ENCODE data around the gene SCYGR8. TPM values are rescaled to one million over a fixed set of nuclear protein-coding genes. Genes with fewer than 3 reads are reported as not detected.

SCYGR8 gene
- total RNA-seq (not detected), total RNA-seq (0 reads per million in 29 experiments)
- not detected for total RNA-seq (2013)

- ChIA-PET CTCF (no interaction called here), POLR2A (no interaction called here)
- peaks cover 3 to 7% of the 10 kb centered on the region in 2 donors for H3K27me3 Mint-ChIP-seq
- no peak within 1 kb of the TSS for H3K4me3 Mint-ChIP-seq
- H3K27ac Mint-ChIP-seq = no peak within 1 kb of the TSS
- H3K36me3 ChIP-seq (ENCODE audit: control insufficient read depth in 2 of 2, extremely low read depth in 1 of 2, insufficient read depth in 1 of 2, low read length in 1 of 2) = no peaks in the 10 kb centered on the region
- peaks cover 0 to 2% of the 10 kb centered on the region in 2 experiments for H3K27me3 ChIP-seq (replicated peaks in 1 of 2; ENCODE audit: control insufficient read depth in 2 of 2, extremely low read depth in 1 of 2, insufficient read depth in 2 of 2, low read length in 1 of 2)
- H3K36me3 Mint-ChIP-seq = no peaks in the 10 kb centered on the region
- no peaks in the 10 kb centered on the region for H3K9me3 Mint-ChIP-seq
- WGBS (ENCODE audit: insufficient coverage) = no CpG with 5 or more reads among the region's 9 CpGs
- no peaks in the 10 kb centered on the region for H3K4me1 ChIP-seq (ENCODE audit: control insufficient read depth in 1 of 2, extremely low read depth in 1 of 2, insufficient read depth in 2 of 2, low read length in 2 of 2)
- H3K9me3 ChIP-seq = no peaks in the 10 kb centered on the region
- H3K4me1 Mint-ChIP-seq = no peaks in the 10 kb centered on the region
- no peak within 1 kb of the TSS for H3K27ac ChIP-seq (ENCODE audit: low read length)
- DNase-seq = no peak
- H3K4me3 ChIP-seq (ENCODE audit: control insufficient read depth in 1 of 2, extremely low read depth in 1 of 2, low read length in 1 of 2) = no peak within 1 kb of the TSS
- ATAC-seq (replicated peaks in 1 of 4) = no peak
Measured at GRCh38 chr2:227745594-227745993, at the start of gene SCYGR8. SCYGR8 (plus strand) TSS chr2:227745894; CDS start chr2:227745894, 0 bp downstream.

- CTCF ChIA-PET = interaction anchor here in 1 of 2 donors (0.6 kb wide), 1 partner anchor 9 kb away, joined by 3 read pairs; no protein-coding TSS in a partner anchor
- Histone ChIP-seq H3K27ac (ENCODE audit: low read length) (no peak overlapping the region), H3K4me3 (ENCODE audit: control insufficient read depth in 1 of 2, extremely low read depth in 1 of 2, low read length in 1 of 2) (no peak overlapping the region), H3K36me3 (ENCODE audit: control insufficient read depth in 2 of 2, extremely low read depth in 1 of 2, insufficient read depth in 1 of 2, low read length in 1 of 2) (no peaks in the 10 kb centered on the region), H3K9me3 (no peaks in the 10 kb centered on the region), H3K4me1 (ENCODE audit: control insufficient read depth in 1 of 2, extremely low read depth in 1 of 2, insufficient read depth in 2 of 2, low read length in 2 of 2) (no peaks in the 10 kb centered on the region), H3K27me3 (replicated peaks in 1 of 2; ENCODE audit: control insufficient read depth in 2 of 2, extremely low read depth in 1 of 2, insufficient read depth in 2 of 2, low read length in 1 of 2) (peaks cover 0 to 9% of the 10 kb centered on the region in 2 experiments)
- no peaks in the 10 kb centered on the region for H3K4me1 Mint-ChIP-seq
- H3K36me3 Mint-ChIP-seq = no peaks in the 10 kb centered on the region
- no peak overlapping the region for H3K27ac Mint-ChIP-seq
- H3K4me3 Mint-ChIP-seq = no peak overlapping the region
- no peaks in the 10 kb centered on the region for H3K9me3 Mint-ChIP-seq
- POLR2A ChIA-PET = no interaction called here
- H3K27me3 Mint-ChIP-seq = peaks cover 3 to 9% of the 10 kb centered on the region in 2 donors
- no CpG with 5 or more reads among the region's 2 CpGs for WGBS (ENCODE audit: insufficient coverage)
- ATAC-seq (replicated peaks in 1 of 4) (no peak), DNase-seq (no peak)
Measured at GRCh38 chr2:227696990-227697679, 48.6 kb upstream of the SCYGR8 start.

GRCh38 chr2:227701556-227701955 is 44.1 kb upstream of the SCYGR8 start:
- ATAC-seq (replicated peaks in 1 of 4) (no peak), DNase-seq (no peak)
- POLR2A ChIA-PET = no interaction called here
- CTCF ChIA-PET = no interaction called here
- H3K9me3 ChIP-seq = no peaks in the 10 kb centered on the region
- WGBS (ENCODE audit: insufficient coverage) = no CpG with 5 or more reads among the region's 3 CpGs
- Mint-ChIP-seq H3K4me1 (no peaks in the 10 kb centered on the region), H3K27ac (no peak overlapping the region), H3K27me3 (peaks cover 12 to 17% of the 10 kb centered on the region in 2 donors), H3K4me3 (no peak overlapping the region), H3K9me3 (no peaks in the 10 kb centered on the region), H3K36me3 (no peaks in the 10 kb centered on the region)
- H3K36me3 ChIP-seq (ENCODE audit: control insufficient read depth in 2 of 2, extremely low read depth in 1 of 2, insufficient read depth in 1 of 2, low read length in 1 of 2) = no peaks in the 10 kb centered on the region
- H3K27ac ChIP-seq (ENCODE audit: low read length) = no peak overlapping the region
- H3K27me3 ChIP-seq (replicated peaks in 1 of 2; ENCODE audit: control insufficient read depth in 2 of 2, extremely low read depth in 1 of 2, insufficient read depth in 2 of 2, low read length in 1 of 2) = peaks cover 0 to 9% of the 10 kb centered on the region in 2 experiments
- no peak overlapping the region for H3K4me3 ChIP-seq (ENCODE audit: control insufficient read depth in 1 of 2, extremely low read depth in 1 of 2, low read length in 1 of 2)
- no peaks in the 10 kb centered on the region for H3K4me1 ChIP-seq (ENCODE audit: control insufficient read depth in 1 of 2, extremely low read depth in 1 of 2, insufficient read depth in 2 of 2, low read length in 2 of 2)

- Histone ChIP-seq H3K4me1 (ENCODE audit: control insufficient read depth in 1 of 2, extremely low read depth in 1 of 2, insufficient read depth in 2 of 2, low read length in 2 of 2) (no peaks in the 10 kb centered on the region), H3K4me3 (ENCODE audit: control insufficient read depth in 1 of 2, extremely low read depth in 1 of 2, low read length in 1 of 2) (no peak overlapping the region), H3K27ac (ENCODE audit: low read length) (no peak overlapping the region), H3K27me3 (replicated peaks in 1 of 2; ENCODE audit: control insufficient read depth in 2 of 2, extremely low read depth in 1 of 2, insufficient read depth in 2 of 2, low read length in 1 of 2) (peaks cover 0 to 12% of the 10 kb centered on the region in 2 experiments), H3K9me3 (no peaks in the 10 kb centered on the region), H3K36me3 (ENCODE audit: control insufficient read depth in 2 of 2, extremely low read depth in 1 of 2, insufficient read depth in 1 of 2, low read length in 1 of 2) (no peaks in the 10 kb centered on the region)
- CTCF ChIA-PET = no interaction called here
- POLR2A ChIA-PET = no interaction called here
- Mint-ChIP-seq H3K4me3 (no peak overlapping the region), H3K9me3 (no peaks in the 10 kb centered on the region), H3K36me3 (no peaks in the 10 kb centered on the region), H3K4me1 (no peaks in the 10 kb centered on the region), H3K27ac (no peak overlapping the region), H3K27me3 (peaks cover 12 to 19% of the 10 kb centered on the region in 2 donors)
- DNase-seq (no peak), ATAC-seq (replicated peaks in 1 of 4) (no peak)
- WGBS (ENCODE audit: insufficient coverage) = 100% methylated on average over 2 of the region's 4 CpGs
Measured at GRCh38 chr2:227703280-227703732, 42.4 kb upstream of the SCYGR8 start.

GRCh38 chr2:227703961-227704360 is 41.7 kb upstream of the SCYGR8 start:
- Mint-ChIP-seq H3K36me3 (no peaks in the 10 kb centered on the region), H3K27ac (no peak overlapping the region), H3K4me3 (no peak overlapping the region), H3K4me1 (no peaks in the 10 kb centered on the region), H3K27me3 (peaks cover 12 to 21% of the 10 kb centered on the region in 2 donors), H3K9me3 (no peaks in the 10 kb centered on the region)
- POLR2A ChIA-PET = no interaction called here
- Histone ChIP-seq H3K4me1 (ENCODE audit: control insufficient read depth in 1 of 2, extremely low read depth in 1 of 2, insufficient read depth in 2 of 2, low read length in 2 of 2) (no peaks in the 10 kb centered on the region), H3K27ac (ENCODE audit: low read length) (no peak overlapping the region), H3K4me3 (ENCODE audit: control insufficient read depth in 1 of 2, extremely low read depth in 1 of 2, low read length in 1 of 2) (no peak overlapping the region), H3K9me3 (no peaks in the 10 kb centered on the region), H3K36me3 (ENCODE audit: control insufficient read depth in 2 of 2, extremely low read depth in 1 of 2, insufficient read depth in 1 of 2, low read length in 1 of 2) (no peaks in the 10 kb centered on the region), H3K27me3 (replicated peaks in 1 of 2; ENCODE audit: control insufficient read depth in 2 of 2, extremely low read depth in 1 of 2, insufficient read depth in 2 of 2, low read length in 1 of 2) (peaks cover 0 to 12% of the 10 kb centered on the region in 2 experiments)
- CTCF ChIA-PET = no interaction called here
- WGBS (ENCODE audit: insufficient coverage) = no CpG with 5 or more reads among the region's 3 CpGs
- ATAC-seq (replicated peaks in 1 of 4) = no peak
- no peak for DNase-seq

GRCh38 chr2:227706859-227707258 is 38.8 kb upstream of the SCYGR8 start:
- DNase-seq (no peak), ATAC-seq (replicated peaks in 1 of 4) (no peak)
- H3K27me3 ChIP-seq (replicated peaks in 1 of 2; ENCODE audit: control insufficient read depth in 2 of 2, extremely low read depth in 1 of 2, insufficient read depth in 2 of 2, low read length in 1 of 2) = peaks cover 0 to 3% of the 10 kb centered on the region in 2 experiments
- Mint-ChIP-seq H3K27me3 (peaks cover 14 to 24% of the 10 kb centered on the region in 2 donors), H3K9me3 (no peaks in the 10 kb centered on the region), H3K27ac (no peak overlapping the region), H3K4me3 (no peak overlapping the region), H3K4me1 (no peaks in the 10 kb centered on the region), H3K36me3 (no peaks in the 10 kb centered on the region)
- WGBS (ENCODE audit: insufficient coverage) = 78% methylated on average over 3 of the region's 4 CpGs
- POLR2A ChIA-PET = no interaction called here
- no peaks in the 10 kb centered on the region for H3K36me3 ChIP-seq (ENCODE audit: control insufficient read depth in 2 of 2, extremely low read depth in 1 of 2, insufficient read depth in 1 of 2, low read length in 1 of 2)
- no peak overlapping the region for H3K4me3 ChIP-seq (ENCODE audit: control insufficient read depth in 1 of 2, extremely low read depth in 1 of 2, low read length in 1 of 2)
- CTCF ChIA-PET = no interaction called here
- no peaks in the 10 kb centered on the region for H3K9me3 ChIP-seq
- H3K4me1 ChIP-seq (ENCODE audit: control insufficient read depth in 1 of 2, extremely low read depth in 1 of 2, insufficient read depth in 2 of 2, low read length in 2 of 2) = no peaks in the 10 kb centered on the region
- no peak overlapping the region for H3K27ac ChIP-seq (ENCODE audit: low read length)
